Vagina (tissue), 2 donors: Measurements from ENCODE around the gene FRMD6.

Experiments used
- POLR2AphosphoS5 ChIP-seq, 2 donors: sonication (generic); formaldehyde crosslinking; IDR thresholded peaks; one replicate each; pipeline ENCODE4 v1.9.0; 2017; ENCODE audit warnings: antibody characterized with exemption in 2 of 2, mild to moderate bottlenecking in 2 of 2, low read depth in 1 of 2; ENCODE audit not compliant: insufficient read depth in 1 of 2
- TF ChIP-seq, protein P1 (sequence below), 3 experiments: fragments of 450-650 bp in 2 of 3; fragments of 200-600 bp in 1 of 3; sonication (generic) in 1 of 3; IDR thresholded peaks; one replicate each; pipeline ENCODE4 v1.5.1; 2017 to 2019; ENCODE audit warnings: antibody characterized with exemption in 3 of 3, mild to moderate bottlenecking in 2 of 3, moderate library complexity in 2 of 3

DNA sequence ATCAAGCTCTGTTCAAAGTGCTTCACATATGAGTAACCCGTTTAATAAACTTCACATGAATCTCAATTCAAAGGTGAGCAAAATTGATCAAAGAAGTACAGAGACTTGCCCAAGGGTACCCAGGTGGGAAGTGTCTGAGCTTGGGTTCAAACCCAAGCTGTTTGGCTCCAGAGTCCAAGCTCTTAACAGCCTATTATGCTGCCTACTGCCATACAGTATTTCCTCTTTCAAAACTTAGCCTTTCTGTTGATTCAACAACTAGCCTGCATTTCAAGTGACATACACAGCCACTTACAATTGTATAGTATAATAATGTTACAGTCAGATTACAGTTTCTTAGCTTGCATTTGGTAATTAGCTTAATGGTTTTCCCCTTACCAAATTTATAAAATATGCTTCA lies 29.7 kb downstream of the FRMD6 start:
- TF ChIP-seq, protein P1, sequence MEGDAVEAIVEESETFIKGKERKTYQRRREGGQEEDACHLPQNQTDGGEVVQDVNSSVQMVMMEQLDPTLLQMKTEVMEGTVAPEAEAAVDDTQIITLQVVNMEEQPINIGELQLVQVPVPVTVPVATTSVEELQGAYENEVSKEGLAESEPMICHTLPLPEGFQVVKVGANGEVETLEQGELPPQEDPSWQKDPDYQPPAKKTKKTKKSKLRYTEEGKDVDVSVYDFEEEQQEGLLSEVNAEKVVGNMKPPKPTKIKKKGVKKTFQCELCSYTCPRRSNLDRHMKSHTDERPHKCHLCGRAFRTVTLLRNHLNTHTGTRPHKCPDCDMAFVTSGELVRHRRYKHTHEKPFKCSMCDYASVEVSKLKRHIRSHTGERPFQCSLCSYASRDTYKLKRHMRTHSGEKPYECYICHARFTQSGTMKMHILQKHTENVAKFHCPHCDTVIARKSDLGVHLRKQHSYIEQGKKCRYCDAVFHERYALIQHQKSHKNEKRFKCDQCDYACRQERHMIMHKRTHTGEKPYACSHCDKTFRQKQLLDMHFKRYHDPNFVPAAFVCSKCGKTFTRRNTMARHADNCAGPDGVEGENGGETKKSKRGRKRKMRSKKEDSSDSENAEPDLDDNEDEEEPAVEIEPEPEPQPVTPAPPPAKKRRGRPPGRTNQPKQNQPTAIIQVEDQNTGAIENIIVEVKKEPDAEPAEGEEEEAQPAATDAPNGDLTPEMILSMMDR (IDR thresholded peaks at IDR 0.05): no peak
- no peak for TF ChIP-seq POLR2AphosphoS5 (IDR thresholded peaks at IDR 0.05; ENCODE audit: insufficient read depth in 1 of 2, low read depth in 1 of 2)
